Endothelial cell of umbilical vein (primary cell): ENCODE measurements around the gene HMGXB3. TPM values are rescaled to one million over a fixed set of nuclear protein-coding genes. Genes with fewer than 3 reads are reported as not detected.
A peak's percentile ranks its signal among the peaks of the same experiment; 100 is the strongest.

Experiments used
- BruUV-seq: library from RNA; stranded (reverse); fragments of 400-500 nt; replicated peaks from 2 replicates; lab custom pipeline; 2021; lab: Mats Ljungman, UMichigan
- CTCF ChIA-PET: fragments of 300-600, 350-600 bp; sonication (Branson Sonifier 250); formaldehyde crosslinking; loops from one replicate; lab custom pipeline; 2021; ENCODE audit warnings: antibody characterized with exemption, inconsistent platforms; lab: Charles Lee
- POLR2A ChIA-PET: fragments of 300-600, 350-600 bp; sonication (Branson Sonifier 250); formaldehyde crosslinking; loops from one replicate; lab custom pipeline; 2021; ENCODE audit warnings: antibody characterized with exemption, inconsistent platforms; lab: Charles Lee
- DNase-seq: peaks from one replicate; pipeline ENCODE4 v3.0.0-alpha.2; 2011; ENCODE audit warnings: low read depth, low spot score
- FAIRE-seq: peaks from 2 replicates; lab custom pipeline; 2011; peaks lifted over from hg19 to GRCh38; lab: Jason Lieb, UNC
- H2AFZ ChIP-seq: 2 replicates; pipeline ENCODE4 v1.6.0; 2012; ENCODE audit warnings: low read depth, low read length, control low read depth, inconsistent platforms
- H3K27ac ChIP-seq: 2 replicates; pipeline ENCODE4 v1.5.1; 2011; ENCODE audit warnings: low read depth, mild to moderate bottlenecking, control low read depth, low read length, moderate library complexity; ENCODE audit not compliant: insufficient read depth
- H3K27me3 ChIP-seq, 2 experiments: 2 replicates each; pipeline versions ENCODE4 v1.6.0 to v1.6.1; 2011; ENCODE audit warnings: low read length in 2 of 2, mixed read lengths in 1 of 2; ENCODE audit not compliant: control insufficient read depth in 2 of 2, insufficient read depth in 2 of 2
- H3K36me3 ChIP-seq, 2 experiments: 2 replicates in 1 of 2; 3 replicates in 1 of 2; pipeline ENCODE4 v1.5.1; 2011; ENCODE audit warnings: low read length in 2 of 2, mild to moderate bottlenecking in 1 of 2, moderate library complexity in 1 of 2; ENCODE audit not compliant: control insufficient read depth in 2 of 2, insufficient read depth in 2 of 2; ENCODE audit errors: extremely low read depth in 1 of 2
- H3K4me1 ChIP-seq: 3 replicates; pipeline ENCODE4 v1.5.1; 2011; ENCODE audit warnings: mild to moderate bottlenecking, low read length; ENCODE audit not compliant: control insufficient read depth, insufficient read depth; ENCODE audit errors: extremely low read depth
- H3K4me2 ChIP-seq: 2 replicates; pipeline ENCODE4 v1.6.1; 2011; ENCODE audit warnings: low read length, control low read depth, mixed read lengths; ENCODE audit not compliant: insufficient read depth
- H3K4me3 ChIP-seq, 3 experiments: fragments of 200-600 bp in 1 of 3; sonication (generic), shearing (Covaris generic) in 1 of 3; replicated peaks in 1 of 3; 2 replicates each; pipeline ENCODE4 v1.5.1; 2011 to 2016; ENCODE audit warnings: control low read depth in 3 of 3, low read length in 3 of 3, mild to moderate bottlenecking in 2 of 3, inconsistent platforms in 1 of 3, low read depth in 1 of 3, moderate library complexity in 1 of 3; ENCODE audit not compliant: insufficient read depth in 1 of 3
- H3K79me2 ChIP-seq: 2 replicates; pipeline ENCODE4 v1.6.0; 2012; ENCODE audit warnings: low read length, inconsistent platforms; ENCODE audit not compliant: control insufficient read depth, insufficient read depth
- H3K9ac ChIP-seq: replicated peaks from 2 replicates; pipeline ENCODE3; 2011; ENCODE audit warnings: low read length, control low read depth; ENCODE audit not compliant: insufficient read depth; ENCODE audit errors: extremely low read depth
- H3K9me1 ChIP-seq: replicated peaks from 3 replicates; pipeline ENCODE4 v1.6.0; 2011; ENCODE audit warnings: mild to moderate bottlenecking, low read length; ENCODE audit not compliant: control insufficient read depth, insufficient read depth; ENCODE audit errors: extremely low read depth
- H3K9me3 ChIP-seq: replicated peaks from 2 replicates; pipeline ENCODE4 v1.5.1; 2012; ENCODE audit warnings: low read length, inconsistent platforms; ENCODE audit not compliant: control insufficient read depth, insufficient read depth
- H4K20me1 ChIP-seq: replicated peaks from 2 replicates; pipeline ENCODE3; 2011; ENCODE audit warnings: mild to moderate bottlenecking, low read length; ENCODE audit not compliant: control insufficient read depth, insufficient read depth; ENCODE audit errors: extremely low read depth
- EZH2 ChIP-seq: IDR thresholded peaks from 2 replicates; pipeline ENCODE4 v1.6.1; 2012; ENCODE audit warnings: borderline replicate concordance, low read depth, mild to moderate bottlenecking, moderate library complexity, low read length, inconsistent platforms; ENCODE audit not compliant: severe bottlenecking
- FOS ChIP-seq: IDR thresholded peaks from 2 replicates; pipeline ENCODE4 v1.6.1; 2011; ENCODE audit warnings: mild to moderate bottlenecking, low read length, moderate library complexity, borderline replicate concordance; ENCODE audit not compliant: insufficient read depth
- JUN ChIP-seq: IDR thresholded peaks from 2 replicates; pipeline ENCODE4 v1.6.1; 2011; ENCODE audit warnings: borderline replicate concordance, low read depth; ENCODE audit not compliant: insufficient read length, insufficient read depth
- MAX ChIP-seq: IDR thresholded peaks from 2 replicates; pipeline ENCODE4 v1.6.1; 2011; ENCODE audit not compliant: insufficient read depth, insufficient read length
- MYC ChIP-seq: IDR thresholded peaks from one replicate; pipeline ENCODE4 v1.6.1; 2011; ENCODE audit warnings: mild to moderate bottlenecking, low read depth, low read length
- POLR2A ChIP-seq: IDR thresholded peaks from 2 replicates; pipeline ENCODE4 v1.6.1; 2012; ENCODE audit warnings: low read depth, mild to moderate bottlenecking, control low read depth, low read length
- POLR2AphosphoS5 ChIP-seq: IDR thresholded peaks from 2 replicates; pipeline ENCODE4 v1.6.1; 2012; ENCODE audit warnings: low read depth, mild to moderate bottlenecking, control low read depth, low read length, moderate library complexity; ENCODE audit not compliant: insufficient read depth
- dilution Hi-C: fragments of 300-500 bp; cut with MboI; formaldehyde crosslinking; loops from one replicate; pipeline ENCODE4 v1.15.0; 2019; ENCODE audit warnings: low sequenced_read_pairs; ENCODE audit not compliant: extremely low pct_ligation_motif_present
- intact Hi-C: fragments of 100-400 bp; cut with micrococcal nuclease; formaldehyde crosslinking; loops from one replicate; pipeline ENCODE4 v1.10.0; 2022
- polyA plus RNA-seq, 4 experiments: library from polyadenylated mRNA; depleted of rRNA in 3 of 4; stranded (reverse) in 3 of 4; unstranded in 1 of 4; fragments of >200 nt; gene quantifications; 2 replicates each; pipeline versions ENCODE4 v1.2.1 to v1.2.3, GENCODE V29; 2011 to 2012; ENCODE audit warnings: missing spikeins in 1 of 4
- total RNA-seq: library from RNA; stranded (reverse); gene quantifications from 2 replicates; pipeline ENCODE4 v1.2.3, GENCODE V29; 2021

Gene HMGXB3
- total and polyA plus RNA-seq, 2 donors (not counting 3 experiments of a cell fraction or from before 2014, with no cell fraction given), result 34.8 to 52.6 TPM

GRCh38 chr5:150052956-150053712 is 52.6 kb downstream of the HMGXB3 start:
- Histone ChIP-seq H3K27ac (peak overlapping the region; percentile 28), H3K27me3 (no peaks in the 10 kb centered on the region), H3K4me3 (no peak overlapping the region), H3K9ac (no peak overlapping the region), H3K9me1 (no peaks in the 10 kb centered on the region), H3K4me1 (peaks cover 31% of the 10 kb centered on the region), H2AFZ (no peak overlapping the region), H4K20me1 (no peaks in the 10 kb centered on the region), H3K79me2 (no peaks in the 10 kb centered on the region), H3K9me3 (no peaks in the 10 kb centered on the region), H3K36me3 (peaks cover 14 to 56% of the 10 kb centered on the region in 2 experiments), H3K4me2 (no peak overlapping the region)
- ChIA-PET CTCF (interaction anchor here (1.4 to 3.9 kb wide), 3 partner anchors 10 to 35 kb away, joined by 4 to 11 read pairs (median 4); no protein-coding TSS in a partner anchor), POLR2A (no interaction called here)
- DNase-seq (peak; percentile 16), FAIRE-seq (peak; percentile 86)
- intact Hi-C loops (no loop called here), dilution Hi-C loops (no loop called here)
- TF ChIP-seq POLR2A (no peak), JUN (peak; percentile 28), FOS (peak; percentile 53), MYC (peak; percentile 20), EZH2 (no peak), MAX (no peak), POLR2AphosphoS5 (no peak)
- no TSS peak for BruUV-seq
